ENCODE results near the gene GJD4.

DNA sequence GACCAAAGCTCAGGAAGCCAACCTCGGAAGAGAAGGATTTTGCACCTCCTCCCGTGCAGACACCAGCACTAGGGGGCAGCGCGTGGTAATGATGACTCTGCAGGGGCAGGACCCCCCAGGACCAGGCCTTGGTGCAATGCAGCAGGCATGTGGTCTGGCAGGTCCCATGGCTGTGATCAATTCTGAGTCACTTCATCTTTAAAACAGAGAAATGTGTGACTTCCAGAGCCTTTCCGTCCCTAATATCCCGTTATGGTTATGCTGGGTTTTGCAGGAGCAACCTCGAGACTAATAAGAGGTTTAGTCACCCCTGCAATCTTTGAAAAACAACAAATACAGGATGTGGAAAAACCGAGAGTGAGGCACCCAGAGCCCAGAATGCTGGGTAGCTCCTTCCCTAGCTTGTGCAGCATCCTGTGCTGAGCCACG is 30.2 kb upstream of the GJD4 start:
- TF ChIP-seq, protein P1, sequence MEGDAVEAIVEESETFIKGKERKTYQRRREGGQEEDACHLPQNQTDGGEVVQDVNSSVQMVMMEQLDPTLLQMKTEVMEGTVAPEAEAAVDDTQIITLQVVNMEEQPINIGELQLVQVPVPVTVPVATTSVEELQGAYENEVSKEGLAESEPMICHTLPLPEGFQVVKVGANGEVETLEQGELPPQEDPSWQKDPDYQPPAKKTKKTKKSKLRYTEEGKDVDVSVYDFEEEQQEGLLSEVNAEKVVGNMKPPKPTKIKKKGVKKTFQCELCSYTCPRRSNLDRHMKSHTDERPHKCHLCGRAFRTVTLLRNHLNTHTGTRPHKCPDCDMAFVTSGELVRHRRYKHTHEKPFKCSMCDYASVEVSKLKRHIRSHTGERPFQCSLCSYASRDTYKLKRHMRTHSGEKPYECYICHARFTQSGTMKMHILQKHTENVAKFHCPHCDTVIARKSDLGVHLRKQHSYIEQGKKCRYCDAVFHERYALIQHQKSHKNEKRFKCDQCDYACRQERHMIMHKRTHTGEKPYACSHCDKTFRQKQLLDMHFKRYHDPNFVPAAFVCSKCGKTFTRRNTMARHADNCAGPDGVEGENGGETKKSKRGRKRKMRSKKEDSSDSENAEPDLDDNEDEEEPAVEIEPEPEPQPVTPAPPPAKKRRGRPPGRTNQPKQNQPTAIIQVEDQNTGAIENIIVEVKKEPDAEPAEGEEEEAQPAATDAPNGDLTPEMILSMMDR (IDR thresholded peaks at IDR 0.05), result no peak
- no peak for TF ChIP-seq POLR2A (IDR thresholded peaks at IDR 0.05)
